Endothelial cell of umbilical vein (primary cell): ENCODE data around the gene MYRIP. TPM values are rescaled to one million over a fixed set of nuclear protein-coding genes. Genes with fewer than 3 reads are reported as not detected.

Experiments used
- BruUV-seq: library from RNA; stranded (reverse); fragments of 400-500 nt; replicated peaks from 2 replicates; lab custom pipeline; 2021; lab: Mats Ljungman, UMichigan
- CTCF ChIA-PET: fragments of 300-600, 350-600 bp; sonication (Branson Sonifier 250); formaldehyde crosslinking; loops from one replicate; lab custom pipeline; 2021; ENCODE audit warnings: antibody characterized with exemption, inconsistent platforms; lab: Charles Lee
- POLR2A ChIA-PET: fragments of 300-600, 350-600 bp; sonication (Branson Sonifier 250); formaldehyde crosslinking; loops from one replicate; lab custom pipeline; 2021; ENCODE audit warnings: antibody characterized with exemption, inconsistent platforms; lab: Charles Lee
- DNase-seq: peaks from one replicate; pipeline ENCODE4 v3.0.0-alpha.2; 2011; ENCODE audit warnings: low read depth, low spot score
- FAIRE-seq: peaks from 2 replicates; lab custom pipeline; 2011; peaks lifted over from hg19 to GRCh38; lab: Jason Lieb, UNC
- H2AFZ ChIP-seq: 2 replicates; pipeline ENCODE4 v1.6.0; 2012; ENCODE audit warnings: low read depth, low read length, control low read depth, inconsistent platforms
- H3K27ac ChIP-seq: 2 replicates; pipeline ENCODE4 v1.5.1; 2011; ENCODE audit warnings: low read depth, mild to moderate bottlenecking, control low read depth, low read length, moderate library complexity; ENCODE audit not compliant: insufficient read depth
- H3K27me3 ChIP-seq, 2 experiments: 2 replicates each; pipeline versions ENCODE4 v1.6.0 to v1.6.1; 2011; ENCODE audit warnings: low read length in 2 of 2, mixed read lengths in 1 of 2; ENCODE audit not compliant: control insufficient read depth in 2 of 2, insufficient read depth in 2 of 2
- H3K36me3 ChIP-seq, 2 experiments: 2 replicates in 1 of 2; 3 replicates in 1 of 2; pipeline ENCODE4 v1.5.1; 2011; ENCODE audit warnings: low read length in 2 of 2, mild to moderate bottlenecking in 1 of 2, moderate library complexity in 1 of 2; ENCODE audit not compliant: control insufficient read depth in 2 of 2, insufficient read depth in 2 of 2; ENCODE audit errors: extremely low read depth in 1 of 2
- H3K4me1 ChIP-seq: 3 replicates; pipeline ENCODE4 v1.5.1; 2011; ENCODE audit warnings: mild to moderate bottlenecking, low read length; ENCODE audit not compliant: control insufficient read depth, insufficient read depth; ENCODE audit errors: extremely low read depth
- H3K4me2 ChIP-seq: 2 replicates; pipeline ENCODE4 v1.6.1; 2011; ENCODE audit warnings: low read length, control low read depth, mixed read lengths; ENCODE audit not compliant: insufficient read depth
- H3K4me3 ChIP-seq, 3 experiments: fragments of 200-600 bp in 1 of 3; sonication (generic), shearing (Covaris generic) in 1 of 3; replicated peaks in 1 of 3; 2 replicates each; pipeline ENCODE4 v1.5.1; 2011 to 2016; ENCODE audit warnings: control low read depth in 3 of 3, low read length in 3 of 3, mild to moderate bottlenecking in 2 of 3, inconsistent platforms in 1 of 3, low read depth in 1 of 3, moderate library complexity in 1 of 3; ENCODE audit not compliant: insufficient read depth in 1 of 3
- H3K79me2 ChIP-seq: 2 replicates; pipeline ENCODE4 v1.6.0; 2012; ENCODE audit warnings: low read length, inconsistent platforms; ENCODE audit not compliant: control insufficient read depth, insufficient read depth
- H3K9ac ChIP-seq: replicated peaks from 2 replicates; pipeline ENCODE3; 2011; ENCODE audit warnings: low read length, control low read depth; ENCODE audit not compliant: insufficient read depth; ENCODE audit errors: extremely low read depth
- H3K9me1 ChIP-seq: replicated peaks from 3 replicates; pipeline ENCODE4 v1.6.0; 2011; ENCODE audit warnings: mild to moderate bottlenecking, low read length; ENCODE audit not compliant: control insufficient read depth, insufficient read depth; ENCODE audit errors: extremely low read depth
- H3K9me3 ChIP-seq: replicated peaks from 2 replicates; pipeline ENCODE4 v1.5.1; 2012; ENCODE audit warnings: low read length, inconsistent platforms; ENCODE audit not compliant: control insufficient read depth, insufficient read depth
- H4K20me1 ChIP-seq: replicated peaks from 2 replicates; pipeline ENCODE3; 2011; ENCODE audit warnings: mild to moderate bottlenecking, low read length; ENCODE audit not compliant: control insufficient read depth, insufficient read depth; ENCODE audit errors: extremely low read depth
- CTCF ChIP-seq, 2 donors: IDR thresholded peaks; 1 replicate in 1 of 2; 2 replicates in 1 of 2; pipeline ENCODE4 v1.5.1; 2011; ENCODE audit warnings: low read length in 2 of 2, mild to moderate bottlenecking in 2 of 2, moderate library complexity in 2 of 2, control low read depth in 1 of 2, inconsistent platforms in 1 of 2, low read depth in 1 of 2; ENCODE audit not compliant: insufficient read depth in 1 of 2; ENCODE audit errors: extremely low read depth in 1 of 2
- GATA2 ChIP-seq: IDR thresholded peaks from 2 replicates; pipeline ENCODE4 v1.7.0; 2011; ENCODE audit warnings: low read depth, mild to moderate bottlenecking, moderate library complexity, mixed read lengths, low read length; ENCODE audit not compliant: insufficient read length, insufficient read depth
- MAX ChIP-seq: IDR thresholded peaks from 2 replicates; pipeline ENCODE4 v1.6.1; 2011; ENCODE audit not compliant: insufficient read depth, insufficient read length
- MYC ChIP-seq: IDR thresholded peaks from one replicate; pipeline ENCODE4 v1.6.1; 2011; ENCODE audit warnings: mild to moderate bottlenecking, low read depth, low read length
- POLR2A ChIP-seq: IDR thresholded peaks from 2 replicates; pipeline ENCODE4 v1.6.1; 2012; ENCODE audit warnings: low read depth, mild to moderate bottlenecking, control low read depth, low read length
- dilution Hi-C: fragments of 300-500 bp; cut with MboI; formaldehyde crosslinking; loops from one replicate; pipeline ENCODE4 v1.15.0; 2019; ENCODE audit warnings: low sequenced_read_pairs; ENCODE audit not compliant: extremely low pct_ligation_motif_present
- intact Hi-C: fragments of 100-400 bp; cut with micrococcal nuclease; formaldehyde crosslinking; loops from one replicate; pipeline ENCODE4 v1.10.0; 2022
- polyA plus RNA-seq, 4 experiments: library from polyadenylated mRNA; depleted of rRNA in 3 of 4; stranded (reverse) in 3 of 4; unstranded in 1 of 4; fragments of >200 nt; gene quantifications; 2 replicates each; pipeline versions ENCODE4 v1.2.1 to v1.2.3, GENCODE V29; 2011 to 2012; ENCODE audit warnings: missing spikeins in 1 of 4
- total RNA-seq: library from RNA; stranded (reverse); gene quantifications from 2 replicates; pipeline ENCODE4 v1.2.3, GENCODE V29; 2021

MYRIP gene
- total and polyA plus RNA-seq, 2 donors (not counting 3 experiments of a cell fraction or from before 2014, with no cell fraction given), result 6.7 to 11.9 TPM

- Histone ChIP-seq H3K9me3 (no peaks in the 10 kb centered on the region), H2AFZ (no peak overlapping the region), H3K27me3 (no peaks in the 10 kb centered on the region), H3K27ac (no peak overlapping the region), H3K36me3 (no peaks in the 10 kb centered on the region), H3K79me2 (no peaks in the 10 kb centered on the region), H3K9me1 (no peaks in the 10 kb centered on the region), H3K4me1 (peaks cover 35% of the 10 kb centered on the region), H3K4me3 (no peak overlapping the region), H4K20me1 (no peaks in the 10 kb centered on the region), H3K4me2 (no peak overlapping the region), H3K9ac (no peak overlapping the region)
- DNase-seq, result no peak
- FAIRE-seq, result no peak
- dilution Hi-C loops, result no loop called here
- no TSS peak for BruUV-seq
- intact Hi-C loops, result no loop called here
- ChIA-PET CTCF (interaction anchor here (2.0 kb wide), 1 partner anchor 103 kb away, joined by 4 read pairs; no protein-coding TSS in a partner anchor), POLR2A (no interaction called here)
- TF ChIP-seq MYC (no peak), MAX (no peak), GATA2 (no peak), CTCF (IDR thresholded peaks at IDR 0.05; ENCODE audit: extremely low read depth in 1 of 2, insufficient read depth in 1 of 2, low read depth in 1 of 2, low read length in 2 of 2) (no peak), POLR2A (no peak)
Measured at GRCh38 chr3:39915027-39915426, 105.6 kb downstream of the MYRIP start.
